IMR-90 (cell line): ENCODE results near the gene TF. TPM values are rescaled to one million over a fixed set of nuclear protein-coding genes. Genes with fewer than 3 reads are reported as not detected.

ENCODE experiments used
- ATAC-seq: fragments of 200-7000 bp; cut with Tn5 transposase; 2 replicates; pipeline ENCODE4 v1.9.1; 2020; ENCODE audit warnings: low read depth, mild to moderate bottlenecking, moderate library complexity
- BruUV-seq: library from RNA; stranded (reverse); fragments of 400-500 nt; replicated peaks from 2 replicates; lab custom pipeline; 2021; lab: Mats Ljungman, UMichigan
- CTCF ChIA-PET: fragments of 300-600 bp; formaldehyde crosslinking; extraction: SDS; loops from one replicate; lab custom pipeline; 2021; ENCODE audit warnings: antibody characterized with exemption; lab: Yijun Ruan, JAX
- POLR2A ChIA-PET: fragments of 300-600 bp; sonication (Branson Sonifier 250); formaldehyde crosslinking; loops from one replicate; lab custom pipeline; 2022; ENCODE audit warnings: antibody characterized with exemption; ENCODE audit not compliant: unreplicated experiment; lab: Charles Lee
- DNase-seq: peaks from one replicate; pipeline ENCODE4 v3.0.0; 2013
- H2AFZ ChIP-seq: replicated peaks from 2 replicates; pipeline ENCODE3; 2013; ENCODE audit warnings: low read length, mild to moderate bottlenecking; ENCODE audit not compliant: poor library complexity
- H2AK5ac ChIP-seq: 2 replicates; pipeline ENCODE4 v1.6.1; 2013; ENCODE audit warnings: low read depth, low read length, inconsistent platforms
- H2AK9ac ChIP-seq: replicated peaks from 2 replicates; pipeline ENCODE3; 2013; ENCODE audit warnings: mild to moderate bottlenecking, low read depth, low read length, moderate library complexity; ENCODE audit not compliant: poor library complexity
- H2BK120ac ChIP-seq: 2 replicates; pipeline ENCODE4 v1.6.1; 2013; ENCODE audit warnings: low read depth, low read length, inconsistent platforms
- H2BK15ac ChIP-seq: 3 replicates; pipeline ENCODE4 v1.6.1; 2013; ENCODE audit warnings: low read depth, low read length, inconsistent platforms
- H2BK20ac ChIP-seq: 2 replicates; pipeline ENCODE4 v1.6.1; 2013; ENCODE audit warnings: low read depth, mild to moderate bottlenecking, inconsistent platforms, low read length, moderate library complexity
- H2BK5ac ChIP-seq: 2 replicates; pipeline ENCODE4 v1.6.1; 2013; ENCODE audit warnings: mild to moderate bottlenecking, low read depth, low read length, inconsistent platforms; ENCODE audit not compliant: poor library complexity, severe bottlenecking
- H3K14ac ChIP-seq: replicated peaks from 2 replicates; pipeline ENCODE4 v1.6.1; 2013; ENCODE audit warnings: low read depth, low read length, inconsistent platforms
- H3K18ac ChIP-seq: 2 replicates; pipeline ENCODE4 v1.6.1; 2013; ENCODE audit warnings: low read depth, low read length, control low read depth
- H3K23ac ChIP-seq: 2 replicates; pipeline ENCODE4 v1.6.1; 2013; ENCODE audit warnings: low read depth, low read length, inconsistent platforms
- H3K27ac ChIP-seq: 2 replicates; pipeline ENCODE4 v1.5.1; 2013; ENCODE audit warnings: mild to moderate bottlenecking, control low read depth, low read length; ENCODE audit not compliant: insufficient read depth
- H3K27me3 ChIP-seq: 2 replicates; pipeline ENCODE4 v1.6.1; 2013; ENCODE audit warnings: low read length; ENCODE audit not compliant: control insufficient read depth, insufficient read depth
- H3K36me3 ChIP-seq: 2 replicates; pipeline ENCODE4 v1.6.1; 2013; ENCODE audit warnings: low read length, mixed read lengths; ENCODE audit not compliant: control insufficient read depth, insufficient read depth
- H3K4ac ChIP-seq: 2 replicates; pipeline ENCODE4 v1.6.1; 2013; ENCODE audit warnings: low read depth, low read length, inconsistent platforms
- H3K4me1 ChIP-seq: 2 replicates; pipeline ENCODE4 v1.6.1; 2013; ENCODE audit warnings: low read length, mixed read lengths; ENCODE audit not compliant: control insufficient read depth, insufficient read depth
- H3K4me2 ChIP-seq: 2 replicates; pipeline ENCODE4 v1.6.1; 2013; ENCODE audit warnings: low read depth, mild to moderate bottlenecking, control low read depth, low read length, moderate library complexity
- H3K4me3 ChIP-seq: 2 replicates; pipeline ENCODE4 v1.5.1; 2013; ENCODE audit warnings: low read depth, mild to moderate bottlenecking, control low read depth, low read length, moderate library complexity; ENCODE audit not compliant: insufficient read depth
- H3K56ac ChIP-seq: 2 replicates; pipeline ENCODE4 v1.6.1; 2013; ENCODE audit warnings: low read length, inconsistent platforms; ENCODE audit not compliant: insufficient read depth; ENCODE audit errors: extremely low read depth
- H3K79me1 ChIP-seq, 2 experiments: 2 replicates each; pipeline ENCODE4 v1.6.1; 2013; ENCODE audit warnings: low read length in 2 of 2, inconsistent platforms in 1 of 2, low read depth in 1 of 2
- H3K9ac ChIP-seq: 2 replicates; pipeline ENCODE4 v1.6.1; 2013; ENCODE audit warnings: low read depth, low read length, control low read depth
- H3K9me1 ChIP-seq: 2 replicates; pipeline ENCODE4 v1.6.1; 2013; ENCODE audit warnings: low read length, inconsistent platforms; ENCODE audit not compliant: insufficient read depth
- H3K9me3 ChIP-seq: 2 replicates; pipeline ENCODE4 v1.6.1; 2013; ENCODE audit warnings: low read length; ENCODE audit not compliant: control insufficient read depth, insufficient read depth
- H4K20me1 ChIP-seq: 2 replicates; pipeline ENCODE4 v1.6.1; 2013; ENCODE audit warnings: low read length, inconsistent platforms; ENCODE audit not compliant: insufficient read depth
- H4K5ac ChIP-seq: 2 replicates; pipeline ENCODE4 v1.6.1; 2013; ENCODE audit warnings: mild to moderate bottlenecking, low read depth, low read length, control low read depth
- H4K8ac ChIP-seq, 2 experiments: 2 replicates each; pipeline ENCODE4 v1.6.1; 2013; ENCODE audit warnings: low read depth in 2 of 2, low read length in 2 of 2, control low read depth in 1 of 2, inconsistent platforms in 1 of 2
- H4K91ac ChIP-seq: 2 replicates; pipeline ENCODE4 v1.6.1; 2013; ENCODE audit warnings: low read depth, low read length, inconsistent platforms; ENCODE audit not compliant: insufficient read depth
- BHLHE40 ChIP-seq: fragments of 150-350 bp; IDR thresholded peaks from 2 replicates; pipeline ENCODE4 v1.6.1; 2016; ENCODE audit warnings: mild to moderate bottlenecking, low read depth, low read length
- CEBPB ChIP-seq: IDR thresholded peaks from 2 replicates; pipeline ENCODE4 v1.6.1; 2012; ENCODE audit warnings: low read depth, low read length, improper control_type of control experiment
- CHD1 ChIP-seq: IDR thresholded peaks from 2 replicates; pipeline ENCODE4 v1.6.1; 2012; ENCODE audit warnings: low read depth, low read length, improper control_type of control experiment
- CTCF ChIP-seq: conservative IDR thresholded peaks from 2 replicates; pipeline ENCODE4 v1.5.1; 2012; ENCODE audit warnings: mild to moderate bottlenecking, low read depth, low read length, improper control_type of control experiment
- FOS ChIP-seq: fragments of 150-350 bp; IDR thresholded peaks from 2 replicates; pipeline ENCODE4 v1.6.1; 2016; ENCODE audit warnings: low read depth, low read length
- MAFK ChIP-seq: IDR thresholded peaks from 2 replicates; pipeline ENCODE4 v1.6.1; 2012; ENCODE audit warnings: low read depth, low read length, improper control_type of control experiment
- MAZ ChIP-seq: IDR thresholded peaks from 2 replicates; pipeline ENCODE4 v1.6.1; 2012; ENCODE audit warnings: low read depth, mild to moderate bottlenecking, low read length, improper control_type of control experiment, moderate library complexity, borderline replicate concordance
- MXI1 ChIP-seq: IDR thresholded peaks from 2 replicates; pipeline ENCODE4 v1.6.1; 2012; ENCODE audit warnings: low read depth, mild to moderate bottlenecking, low read length, moderate library complexity, borderline replicate concordance
- NFE2L2 ChIP-seq: fragments of 150-350 bp; IDR thresholded peaks from 2 replicates; pipeline ENCODE4 v1.6.1; 2016; ENCODE audit warnings: low read depth, mild to moderate bottlenecking, low read length
- POLR2A ChIP-seq: IDR thresholded peaks from 2 replicates; pipeline ENCODE4 v1.6.1; 2012; ENCODE audit warnings: mild to moderate bottlenecking, low read depth, low read length
- RAD21 ChIP-seq: IDR thresholded peaks from 2 replicates; pipeline ENCODE4 v1.6.1; 2012; ENCODE audit warnings: low read length, improper control_type of control experiment
- RCOR1 ChIP-seq: IDR thresholded peaks from 2 replicates; pipeline ENCODE4 v1.6.1; 2012; ENCODE audit warnings: mild to moderate bottlenecking, low read length, improper control_type of control experiment; ENCODE audit not compliant: insufficient replicate concordance
- RFX5 ChIP-seq: IDR thresholded peaks from 2 replicates; pipeline ENCODE4 v1.8.0; 2012; ENCODE audit warnings: low read depth, mild to moderate bottlenecking, low read length, moderate library complexity
- SMC3 ChIP-seq: fragments of 150-350 bp; IDR thresholded peaks from 2 replicates; pipeline ENCODE4 v1.6.1; 2016; ENCODE audit warnings: low read depth, mild to moderate bottlenecking, antibody characterized with exemption, low read length, moderate library complexity
- WGBS, 2 experiments: methylation state at CpG; one replicate each; pipeline versions ENCODE4 v1.1.5 to v1.1.7; 2013; ENCODE audit warnings: missing lambda C conversion rate in 2 of 2; ENCODE audit not compliant: insufficient read length in 1 of 2; ENCODE audit errors: extremely low coverage in 2 of 2; 5-methylcytosine and 5-hydroxymethylcytosine counted together
- dilution Hi-C: fragments of 300-500 bp; cut with HindIII; formaldehyde crosslinking; loops from one replicate; pipeline ENCODE4 v1.14.3; 2018; ENCODE audit warnings: low sequenced_read_pairs; ENCODE audit not compliant: unreplicated experiment
- in situ Hi-C: fragments of 300-500 bp; cut with MboI; formaldehyde crosslinking; loops from 3 replicates; pipeline ENCODE4 v1.14.3; 2019; ENCODE audit warnings: low sequenced_read_pairs, inconsistent platforms, mixed read lengths
- intact Hi-C: fragments of 100-400 bp; cut with micrococcal nuclease; formaldehyde crosslinking; loops from 2 replicates; pipeline ENCODE4 v1.10.0; 2022
- polyA plus RNA-seq, 3 experiments: library from polyadenylated mRNA; depleted of rRNA; stranded (reverse); fragments of >200 nt; gene quantifications; 2 replicates each; pipeline ENCODE4 v1.2.3, GENCODE V29; 2012; ENCODE audit warnings: low replicate concordance in 1 of 3
- total RNA-seq: library from RNA; depleted of rRNA; stranded (reverse); fragments of >200 nt; gene quantifications from 2 replicates; pipeline ENCODE4 v1.2.3, GENCODE V29; 2012

TF gene
- total and polyA plus RNA-seq, 2 of the 4 experiments (the other 2 are of a cell fraction): 0.07 TPM; not detected in 1

DNA sequence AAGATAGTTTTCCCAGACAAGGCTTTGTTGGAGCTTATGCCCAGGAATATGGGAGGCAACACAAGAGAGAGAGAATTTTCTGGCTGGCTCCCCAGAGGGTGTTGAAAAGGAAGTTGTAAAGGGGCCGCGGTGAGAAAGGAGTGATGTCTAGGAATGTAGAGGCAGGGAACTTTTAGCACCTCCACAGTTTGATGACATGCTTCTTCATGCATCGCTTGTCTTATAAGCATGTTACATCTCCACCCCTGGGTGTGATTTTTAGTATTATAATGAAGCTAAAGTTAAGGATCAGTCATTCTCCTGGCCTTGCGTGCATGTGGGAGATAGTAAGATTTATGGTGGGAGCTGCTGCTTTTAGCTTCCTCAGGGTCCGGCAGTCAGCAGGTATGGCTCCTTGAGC, 32.8 kb upstream of the TF start:
- H3K18ac ChIP-seq: no peak overlapping the region
- no peak overlapping the region for H3K4me2 ChIP-seq
- H3K23ac ChIP-seq: no peak overlapping the region
- H3K4me1 ChIP-seq: no peaks in the 10 kb centered on the region
- peaks cover 8% of the 10 kb centered on the region for H3K27me3 ChIP-seq
- H3K56ac ChIP-seq: no peak overlapping the region
- H2BK5ac ChIP-seq: no peak overlapping the region
- H3K79me1 ChIP-seq: no peaks in the 10 kb centered on the region
- no peak overlapping the region for H2AK5ac ChIP-seq
- H4K20me1 ChIP-seq: no peaks in the 10 kb centered on the region
- BruUV-seq: no TSS peak
- dilution Hi-C loops: no loop called here
- H4K8ac ChIP-seq: no peak overlapping the region
- H2BK15ac ChIP-seq: no peak overlapping the region
- no peak overlapping the region for H3K14ac ChIP-seq
- DNase-seq: no peak
- no peaks in the 10 kb centered on the region for H3K9me3 ChIP-seq
- no peak overlapping the region for H3K4ac ChIP-seq
- ChIA-PET POLR2A (no interaction called here), CTCF (no interaction called here)
- in situ Hi-C loops: no loop called here
- intact Hi-C loops: no loop called here
- no peak overlapping the region for H3K27ac ChIP-seq
- no peak overlapping the region for H2BK120ac ChIP-seq
- no peak overlapping the region for H4K91ac ChIP-seq
- ATAC-seq: no peak
- H4K5ac ChIP-seq: no peak overlapping the region
- WGBS, 2 experiments: no CpG with 5 or more reads among the region's 5 CpGs
- H2AFZ ChIP-seq: no peak overlapping the region
- no peak for TF ChIP-seq BHLHE40
- TF ChIP-seq RCOR1: no peak
- TF ChIP-seq MAZ: no peak
- TF ChIP-seq SMC3: no peak
- TF ChIP-seq CEBPB: no peak
- TF ChIP-seq NFE2L2: no peak
- no peak for TF ChIP-seq CTCF
- TF ChIP-seq RFX5: no peak
- TF ChIP-seq RAD21: no peak
- TF ChIP-seq MXI1: no peak
- TF ChIP-seq MAFK: no peak
- no peak for TF ChIP-seq FOS
- TF ChIP-seq POLR2A: no peak
- TF ChIP-seq CHD1: no peak
- no peak overlapping the region for H2BK20ac ChIP-seq
- H3K36me3 ChIP-seq: no peaks in the 10 kb centered on the region
- no peak overlapping the region for H3K9ac ChIP-seq
- H3K4me3 ChIP-seq: no peak overlapping the region
- no peak overlapping the region for H2AK9ac ChIP-seq
- no peaks in the 10 kb centered on the region for H3K9me1 ChIP-seq
